Liver (tissue), 3 donors: ENCODE results near the gene NAT16.

ENCODE experiments used
- CTCF ChIP-seq: fragments of 150-350 bp; IDR thresholded peaks from 2 replicates; pipeline ENCODE4 v1.5.1; 2017; ENCODE audit warnings: improper control_type of control experiment, low read depth, low read length; ENCODE audit not compliant: missing input control
- RAD21 ChIP-seq, 2 donors: IDR thresholded peaks; 2 replicates each; pipeline ENCODE4 v1.6.1; 2016; ENCODE audit warnings: antibody characterized with exemption in 2 of 2, mild to moderate bottlenecking in 2 of 2
- donor health status: healthy.
- donor health status: healthy.

GRCh38 chr7:101172854-101173751, 7.0 kb downstream of the NAT16 start:
- no peak for TF ChIP-seq RAD21 (IDR thresholded peaks at IDR 0.05)
- no peak for TF ChIP-seq CTCF
